Measurements from ENCODE around the gene CXCL6.

The CXCL6 gene

GRCh38 chr4:73864961-73865360, 28.5 kb downstream of the CXCL6 start:
- Histone ChIP-seq H3K4me1 (ENCODE audit: insufficient read depth, low read length) (no peaks in the 10 kb centered on the region), H3K27me3 (ENCODE audit: insufficient read depth, low read length) (no peaks in the 10 kb centered on the region), H3K9me3 (ENCODE audit: low read length) (no peaks in the 10 kb centered on the region), H3K36me3 (ENCODE audit: insufficient read depth, low read length) (no peaks in the 10 kb centered on the region), H3K4me3 (ENCODE audit: low read length) (no peak overlapping the region), H2AFZ (ENCODE audit: low read depth, low read length) (no peak overlapping the region)

- no peaks in the 10 kb centered on the region for H3K36me3 ChIP-seq (ENCODE audit: insufficient read depth, low read length)
- no peaks in the 10 kb centered on the region for H3K9me3 ChIP-seq (ENCODE audit: low read length)
- H2AFZ ChIP-seq (ENCODE audit: low read depth, low read length), result no peak overlapping the region
- no peaks in the 10 kb centered on the region for H3K4me1 ChIP-seq (ENCODE audit: insufficient read depth, low read length)
- no peak overlapping the region for H3K4me3 ChIP-seq (ENCODE audit: low read length)
- H3K27me3 ChIP-seq (ENCODE audit: insufficient read depth, low read length), result no peaks in the 10 kb centered on the region
Observed at GRCh38 chr4:73865431-73866096, 29.1 kb downstream of the CXCL6 start.

DNA sequence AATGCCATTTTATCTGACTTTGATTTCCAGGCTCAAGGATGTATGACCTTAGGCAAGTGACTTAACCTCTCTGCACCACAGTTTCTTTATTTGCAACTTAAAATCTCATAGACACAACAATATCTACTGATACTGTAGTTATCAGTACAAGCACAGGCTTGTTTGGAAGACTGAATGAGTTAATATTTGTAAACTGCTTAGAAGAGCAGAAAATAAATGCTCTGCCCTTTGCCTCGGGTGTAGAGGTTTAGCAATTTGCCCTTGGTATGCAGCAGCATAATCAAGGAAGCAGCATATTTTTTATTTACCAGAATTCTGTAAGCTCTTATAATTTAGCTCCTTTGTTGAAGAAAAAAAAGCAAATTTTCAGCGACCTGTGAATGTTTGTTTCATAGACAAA, 29.8 kb downstream of the CXCL6 start:
- Histone ChIP-seq H3K9me3 (ENCODE audit: low read length) (no peaks in the 10 kb centered on the region), H3K27me3 (ENCODE audit: insufficient read depth, low read length) (no peaks in the 10 kb centered on the region), H3K4me1 (ENCODE audit: insufficient read depth, low read length) (no peaks in the 10 kb centered on the region), H3K36me3 (ENCODE audit: insufficient read depth, low read length) (no peaks in the 10 kb centered on the region), H3K4me3 (ENCODE audit: low read length) (no peak overlapping the region), H2AFZ (ENCODE audit: low read depth, low read length) (no peak overlapping the region)

- no peak overlapping the region for H2AFZ ChIP-seq (ENCODE audit: low read depth, low read length)
- no peaks in the 10 kb centered on the region for H3K9me3 ChIP-seq (ENCODE audit: low read length)
- H3K4me1 ChIP-seq (ENCODE audit: insufficient read depth, low read length), result no peaks in the 10 kb centered on the region
- no peak overlapping the region for H3K4me3 ChIP-seq (ENCODE audit: low read length)
- H3K36me3 ChIP-seq (ENCODE audit: insufficient read depth, low read length), result no peaks in the 10 kb centered on the region
- no peaks in the 10 kb centered on the region for H3K27me3 ChIP-seq (ENCODE audit: insufficient read depth, low read length)
Observed at GRCh38 chr4:73867783-73868182, 31.3 kb downstream of the CXCL6 start.

DNA sequence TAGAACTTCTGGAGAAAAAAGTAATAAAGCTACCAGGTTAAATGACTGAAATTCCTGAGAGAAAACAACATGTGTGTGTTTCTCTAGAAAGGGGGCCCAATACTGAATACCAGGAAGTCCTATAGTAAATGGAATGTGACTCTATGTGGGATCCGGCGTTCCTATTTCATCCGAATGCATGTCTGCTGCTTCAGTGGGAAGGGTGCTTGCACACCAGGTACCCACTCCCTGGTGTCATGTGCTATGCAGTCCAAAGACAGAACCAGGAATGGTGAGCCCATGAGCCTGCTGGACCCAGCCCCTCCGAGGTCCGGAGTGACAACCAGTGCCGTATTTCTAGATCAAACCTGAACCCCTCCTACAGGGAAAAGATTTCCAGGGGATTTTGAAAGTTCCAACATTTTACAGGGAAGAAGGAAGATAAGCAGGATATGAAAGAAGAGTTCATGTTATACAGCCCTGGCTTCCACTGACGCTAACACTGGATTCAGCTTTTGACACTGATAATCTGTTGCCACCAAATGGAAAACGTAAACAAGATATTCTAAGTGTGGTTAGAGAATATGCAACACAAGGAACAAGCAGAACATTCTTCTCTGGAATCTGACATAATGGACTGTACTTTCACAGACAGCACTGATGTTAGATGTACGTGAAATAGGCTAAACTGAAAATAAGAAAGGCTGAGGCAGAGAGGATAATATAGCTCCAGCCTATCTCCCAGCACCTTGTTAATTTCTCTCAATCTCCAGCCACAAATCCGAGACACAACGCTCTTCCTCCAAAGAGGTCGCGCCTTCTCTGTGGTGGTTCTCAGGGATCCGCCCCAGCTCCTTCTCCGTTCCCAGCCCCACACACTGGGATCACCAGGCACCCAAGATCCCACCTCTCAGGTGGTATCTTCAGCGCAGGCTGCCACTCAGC, 32.0 kb downstream of the CXCL6 start:
- H3K36me3 ChIP-seq (ENCODE audit: insufficient read depth, low read length), result no peaks in the 10 kb centered on the region
- H3K4me3 ChIP-seq (ENCODE audit: low read length), result no peak overlapping the region
- no peaks in the 10 kb centered on the region for H3K9me3 ChIP-seq (ENCODE audit: low read length)
- no peak overlapping the region for H2AFZ ChIP-seq (ENCODE audit: low read depth, low read length)
- no peaks in the 10 kb centered on the region for H3K27me3 ChIP-seq (ENCODE audit: insufficient read depth, low read length)
- H3K4me1 ChIP-seq (ENCODE audit: insufficient read depth, low read length), result no peaks in the 10 kb centered on the region

GRCh38 chr4:73869130-73870055, 32.9 kb downstream of the CXCL6 start, which contains the start of gene CXCL1:
TSS of gene CXCL1 (plus strand) at chr4:73869393. CDS start at chr4:73869471, 78 bp downstream.
- H3K9me3 ChIP-seq (ENCODE audit: low read length), result no peaks in the 10 kb centered on the region
- no peaks in the 10 kb centered on the region for H3K4me1 ChIP-seq (ENCODE audit: insufficient read depth, low read length)
- no peaks in the 10 kb centered on the region for H3K27me3 ChIP-seq (ENCODE audit: insufficient read depth, low read length)
- H2AFZ ChIP-seq (ENCODE audit: low read depth, low read length), result no peak within 1 kb of the TSS
- no peaks in the 10 kb centered on the region for H3K36me3 ChIP-seq (ENCODE audit: insufficient read depth, low read length)
- no peak within 1 kb of the TSS for H3K4me3 ChIP-seq (ENCODE audit: low read length)

DNA sequence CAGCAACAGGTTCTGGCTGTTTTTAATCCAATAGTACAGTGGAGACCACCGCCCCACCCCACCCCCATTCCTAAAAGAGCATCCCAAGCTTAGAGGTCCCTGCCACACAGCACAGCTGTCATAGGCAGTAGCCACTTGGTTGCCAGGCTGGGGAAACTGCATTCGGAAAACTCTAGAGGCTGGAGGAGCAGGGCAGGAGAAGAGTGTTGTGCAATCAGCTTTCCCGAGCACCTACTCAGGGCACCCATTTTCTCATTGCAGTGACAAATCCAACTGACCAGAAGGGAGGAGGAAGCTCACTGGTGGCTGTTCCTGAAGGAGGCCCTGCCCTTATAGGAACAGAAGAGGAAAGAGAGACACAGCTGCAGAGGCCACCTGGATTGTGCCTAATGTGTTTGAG, 33.8 kb downstream of the CXCL6 start:
- H3K4me3 ChIP-seq (ENCODE audit: low read length), result no peak overlapping the region
- no peaks in the 10 kb centered on the region for H3K36me3 ChIP-seq (ENCODE audit: insufficient read depth, low read length)
- no peaks in the 10 kb centered on the region for H3K27me3 ChIP-seq (ENCODE audit: insufficient read depth, low read length)
- H2AFZ ChIP-seq (ENCODE audit: low read depth, low read length), result no peak overlapping the region
- no peaks in the 10 kb centered on the region for H3K9me3 ChIP-seq (ENCODE audit: low read length)
- no peaks in the 10 kb centered on the region for H3K4me1 ChIP-seq (ENCODE audit: insufficient read depth, low read length)

- no peak overlapping the region for H2AFZ ChIP-seq (ENCODE audit: low read depth, low read length)
- no peaks in the 10 kb centered on the region for H3K9me3 ChIP-seq (ENCODE audit: low read length)
- H3K36me3 ChIP-seq (ENCODE audit: insufficient read depth, low read length), result no peaks in the 10 kb centered on the region
- no peaks in the 10 kb centered on the region for H3K4me1 ChIP-seq (ENCODE audit: insufficient read depth, low read length)
- H3K4me3 ChIP-seq (ENCODE audit: low read length), result no peak overlapping the region
- no peaks in the 10 kb centered on the region for H3K27me3 ChIP-seq (ENCODE audit: insufficient read depth, low read length)
Observed at GRCh38 chr4:73870768-73871167, 34.3 kb downstream of the CXCL6 start.

GRCh38 chr4:73871511-73872310, 35.2 kb downstream of the CXCL6 start:
- Histone ChIP-seq H3K9me3 (ENCODE audit: low read length) (no peaks in the 10 kb centered on the region), H3K27me3 (ENCODE audit: insufficient read depth, low read length) (no peaks in the 10 kb centered on the region), H3K4me3 (ENCODE audit: low read length) (no peak overlapping the region), H3K36me3 (ENCODE audit: insufficient read depth, low read length) (no peaks in the 10 kb centered on the region), H3K4me1 (ENCODE audit: insufficient read depth, low read length) (no peaks in the 10 kb centered on the region), H2AFZ (ENCODE audit: low read depth, low read length) (no peak overlapping the region)

GRCh38 chr4:73872316-73873108, 36.0 kb downstream of the CXCL6 start:
- Histone ChIP-seq H3K27me3 (ENCODE audit: insufficient read depth, low read length) (no peaks in the 10 kb centered on the region), H3K4me3 (ENCODE audit: low read length) (no peak overlapping the region), H3K4me1 (ENCODE audit: insufficient read depth, low read length) (no peaks in the 10 kb centered on the region), H3K9me3 (ENCODE audit: low read length) (no peaks in the 10 kb centered on the region), H3K36me3 (ENCODE audit: insufficient read depth, low read length) (no peaks in the 10 kb centered on the region), H2AFZ (ENCODE audit: low read depth, low read length) (no peak overlapping the region)

- H3K9me3 ChIP-seq (ENCODE audit: low read length), result no peaks in the 10 kb centered on the region
Observed at GRCh38 chr4:73874386-73874785, 37.9 kb downstream of the CXCL6 start.

DNA sequence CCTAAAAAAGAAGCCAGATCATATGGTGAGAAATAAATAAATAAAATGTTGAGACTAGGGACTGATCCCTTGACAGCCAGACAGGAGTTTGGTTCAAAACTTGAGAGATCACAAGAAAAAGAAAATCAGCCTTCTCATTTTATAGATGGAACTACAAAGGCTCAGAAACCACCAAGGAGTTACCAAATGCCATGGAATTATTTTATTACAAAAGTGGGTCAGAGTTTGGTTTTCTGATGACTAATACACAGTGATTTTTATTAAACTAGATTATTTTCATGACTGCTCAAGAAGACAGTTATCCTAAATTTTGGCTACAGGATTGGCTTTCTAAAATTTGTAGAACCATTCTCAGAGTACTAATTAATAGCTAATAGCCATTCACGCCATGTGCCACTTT, 38.9 kb downstream of the CXCL6 start:
- no peak overlapping the region for H3K4me3 ChIP-seq (ENCODE audit: low read length)

More at GRCh38 chr4:73874386-73874785, 37.9 kb downstream of the CXCL6 start:
- Histone ChIP-seq H3K4me3 (ENCODE audit: low read length) (no peak overlapping the region), H3K27me3 (ENCODE audit: insufficient read depth, low read length) (no peaks in the 10 kb centered on the region), H3K36me3 (ENCODE audit: insufficient read depth, low read length) (no peaks in the 10 kb centered on the region), H3K4me1 (ENCODE audit: insufficient read depth, low read length) (no peaks in the 10 kb centered on the region), H2AFZ (ENCODE audit: low read depth, low read length) (no peak overlapping the region)

More for the DNA sequence above, 38.9 kb downstream of the CXCL6 start:
- Histone ChIP-seq H2AFZ (ENCODE audit: low read depth, low read length) (no peak overlapping the region), H3K9me3 (ENCODE audit: low read length) (no peaks in the 10 kb centered on the region), H3K36me3 (ENCODE audit: insufficient read depth, low read length) (no peaks in the 10 kb centered on the region), H3K4me1 (ENCODE audit: insufficient read depth, low read length) (no peaks in the 10 kb centered on the region), H3K27me3 (ENCODE audit: insufficient read depth, low read length) (no peaks in the 10 kb centered on the region)

Measured in neuron (in vitro differentiated cells).